Heart left ventricle (tissue), 16 donors: ENCODE measurements around the gene MPLKIP. TPM values are rescaled to one million over a fixed set of nuclear protein-coding genes. Genes with fewer than 3 reads are reported as not detected.
"Not testable (repeated sequence)": the region's sequence is repeated elsewhere in the genome, so short reads cannot be mapped to it uniquely, and the experiment has no call there.

Experiments used
- ATAC-seq, 4 donors: fragments of 200-7000 bp; cut with Tn5 transposase; one replicate each; pipeline ENCODE4 v1.9.1; 2020 to 2022; ENCODE audit warnings: moderate library complexity in 4 of 4, mild to moderate bottlenecking in 3 of 4, moderate number of reproducible peaks in 1 of 4
- DNase-seq, 5 donors: peaks; one replicate each; pipeline ENCODE4 v3.0.0-alpha.2; 2020
- H3K27ac ChIP-seq, 12 donors: fragments of 200-600 bp; sonication (generic) in 4 of 12; one replicate each; pipeline versions ENCODE4 v1.5.0 to v1.8.0; 2016 to 2022; ENCODE audit warnings: mild to moderate bottlenecking in 2 of 12
- H3K27me3 ChIP-seq, 9 donors: fragments of 200-600 bp; sonication (generic) in 2 of 9; one replicate each; pipeline versions ENCODE4 v1.5.1 to v1.8.0; 2016 to 2022; ENCODE audit warnings: mild to moderate bottlenecking in 3 of 9
- H3K36me3 ChIP-seq, 9 donors: fragments of 200-600 bp; sonication (generic) in 2 of 9; one replicate each; pipeline versions ENCODE4 v1.5.0 to v1.8.0; 2018 to 2022; ENCODE audit warnings: mild to moderate bottlenecking in 2 of 9
- H3K4me1 ChIP-seq, 12 donors: fragments of 200-600 bp; sonication (generic) in 4 of 12; one replicate each; pipeline versions ENCODE4 v1.5.0 to v1.8.0; 2016 to 2022; ENCODE audit warnings: mild to moderate bottlenecking in 3 of 12
- H3K4me3 ChIP-seq, 12 donors: fragments of 200-600 bp; sonication (generic) in 4 of 12; one replicate each; pipeline versions ENCODE4 v1.5.0 to v1.8.0; 2017 to 2022; ENCODE audit warnings: mild to moderate bottlenecking in 9 of 12, moderate library complexity in 4 of 12
- H3K9me3 ChIP-seq, 12 donors: fragments of 200-600 bp; sonication (generic) in 4 of 12; one replicate each; pipeline versions ENCODE4 v1.5.0 to v1.8.0; 2016 to 2022; ENCODE audit warnings: mild to moderate bottlenecking in 1 of 12
- POLR2A ChIP-seq, 2 donors: fragments of 450-650 bp; IDR thresholded peaks; one replicate each; pipeline ENCODE4 v1.6.1; 2017; ENCODE audit warnings: antibody characterized with exemption in 2 of 2, mild to moderate bottlenecking in 2 of 2, moderate library complexity in 2 of 2
- WGBS, 4 donors: extraction: QIAGEN DNeasy Blood & Tissue Kit in 2 of 4; methylation state at CpG; one replicate each; pipeline versions ENCODE4 v1.1.5 to v1.1.7; 2013 to 2018; 5-methylcytosine and 5-hydroxymethylcytosine counted together
- intact Hi-C, 10 donors: fragments of 100-400 bp; cut with DNase I; formaldehyde crosslinking; loops; one replicate each; pipeline versions ENCODE4 v1.11.1 to v1.14.2; 2022
- polyA plus RNA-seq, 2 donors: library from polyadenylated mRNA; stranded (reverse); fragments of 200-250 nt; gene quantifications; one replicate each; pipeline ENCODE4 v1.2.3, GENCODE V29; 2013
- total RNA-seq, 9 donors: library from RNA; depleted of rRNA in 2 of 9; stranded (reverse); fragments of >200 nt in 2 of 9; fragmentation: NEBNext Ultra II Directional in 3 of 9; extraction: Animal tissue kit (Norgen Biotek cat#: 25700) in 3 of 9; gene quantifications; one replicate each; pipeline versions ENCODE4 v1.1.0 to v1.2.4, GENCODE V29; 2016 to 2023
- TF ChIP-seq, protein P1 (sequence below), 12 donors: fragments of 200-600 bp; sonication (generic) in 4 of 12; IDR thresholded peaks; one replicate each; pipeline versions ENCODE4 v1.5.0 to v1.8.0; 2018 to 2022; ENCODE audit warnings: antibody characterized with exemption in 12 of 12, mild to moderate bottlenecking in 5 of 12
- donor health status: ischemic (EF 13 %, LVEDD 7.1; RV severe dilation, severe dysfunction).
- donor health status: healthy with polysubstance abuse.
- donor health status: DM: no; HTN: yes; CAD: no.
- donor health status: DM: no; HTN: no; CAD: no.
- donor health status: ischemic (EF 25% LVEDD 6.9; RV normal size, moderate dysfunction).
- donor health status: ischemic (EF 25% LVEDD 5.7; RV mildly dilated, moderate dysfunction).
- donor health status: healthy.
- donor health status: DM: yes; HTN: yes; CAD: no.
- donor health status: ischemic (EF 35%, LVEDD 5.7; RV mildly dilated, moderate dysfunction).
- donor health status: nonischemic (EF 11% LVEDD 7.7; RV severe dilation, severe dysfunction).
- donor health status: DM: yes; HTN: yes; CAD: no.
- donor health status: PGD.
- donor health status: ischemic (EF 29% LVEDD 5.4; RV normal size, mild dysfunction).
- donor health status: nonischemic (EF 23%, LVEDD 6.1; RV moderate dilation, normal function).

The MPLKIP gene
- total and polyA plus RNA-seq, 11 donors: 12.0 to 25.6 (median 17.4) TPM

DNA sequence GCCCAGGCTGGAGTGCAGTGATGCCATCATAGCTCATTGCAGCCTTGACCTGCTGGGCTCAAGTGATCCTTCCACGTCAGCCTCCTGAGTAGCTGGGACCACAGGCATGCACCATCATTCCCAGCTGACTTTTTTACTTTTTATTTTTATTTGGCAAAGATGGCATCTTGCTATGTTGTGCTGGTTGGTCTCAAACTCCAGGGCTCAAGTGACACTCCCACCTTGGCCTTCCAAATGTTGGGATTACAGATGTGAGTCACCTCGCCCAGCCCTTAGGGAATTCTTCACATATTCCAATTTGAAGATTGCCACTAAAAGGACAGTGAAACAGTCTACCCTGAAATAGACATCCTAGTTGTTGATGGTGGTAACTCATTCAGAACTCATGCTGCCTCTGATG is 28.1 kb upstream of the MPLKIP start:
- 83 to 93% (median 88%) methylated on average over 2 of the region's 2 CpGs for WGBS, 4 donors
- Histone ChIP-seq H3K9me3 (no peaks in the 10 kb centered on the region), H3K27me3 (no peaks in the 10 kb centered on the region), H3K4me3 (no peak overlapping the region), H3K27ac (no peak overlapping the region), H3K4me1 (no peaks in the 10 kb centered on the region), H3K36me3 (no peaks in the 10 kb centered on the region)
- TF ChIP-seq, protein P1, sequence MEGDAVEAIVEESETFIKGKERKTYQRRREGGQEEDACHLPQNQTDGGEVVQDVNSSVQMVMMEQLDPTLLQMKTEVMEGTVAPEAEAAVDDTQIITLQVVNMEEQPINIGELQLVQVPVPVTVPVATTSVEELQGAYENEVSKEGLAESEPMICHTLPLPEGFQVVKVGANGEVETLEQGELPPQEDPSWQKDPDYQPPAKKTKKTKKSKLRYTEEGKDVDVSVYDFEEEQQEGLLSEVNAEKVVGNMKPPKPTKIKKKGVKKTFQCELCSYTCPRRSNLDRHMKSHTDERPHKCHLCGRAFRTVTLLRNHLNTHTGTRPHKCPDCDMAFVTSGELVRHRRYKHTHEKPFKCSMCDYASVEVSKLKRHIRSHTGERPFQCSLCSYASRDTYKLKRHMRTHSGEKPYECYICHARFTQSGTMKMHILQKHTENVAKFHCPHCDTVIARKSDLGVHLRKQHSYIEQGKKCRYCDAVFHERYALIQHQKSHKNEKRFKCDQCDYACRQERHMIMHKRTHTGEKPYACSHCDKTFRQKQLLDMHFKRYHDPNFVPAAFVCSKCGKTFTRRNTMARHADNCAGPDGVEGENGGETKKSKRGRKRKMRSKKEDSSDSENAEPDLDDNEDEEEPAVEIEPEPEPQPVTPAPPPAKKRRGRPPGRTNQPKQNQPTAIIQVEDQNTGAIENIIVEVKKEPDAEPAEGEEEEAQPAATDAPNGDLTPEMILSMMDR (IDR thresholded peaks at IDR 0.05): no peak
- no peak for TF ChIP-seq POLR2A (IDR thresholded peaks at IDR 0.05)
- no peak for DNase-seq
- intact Hi-C loops: no loop called here
- no peak for ATAC-seq

DNA sequence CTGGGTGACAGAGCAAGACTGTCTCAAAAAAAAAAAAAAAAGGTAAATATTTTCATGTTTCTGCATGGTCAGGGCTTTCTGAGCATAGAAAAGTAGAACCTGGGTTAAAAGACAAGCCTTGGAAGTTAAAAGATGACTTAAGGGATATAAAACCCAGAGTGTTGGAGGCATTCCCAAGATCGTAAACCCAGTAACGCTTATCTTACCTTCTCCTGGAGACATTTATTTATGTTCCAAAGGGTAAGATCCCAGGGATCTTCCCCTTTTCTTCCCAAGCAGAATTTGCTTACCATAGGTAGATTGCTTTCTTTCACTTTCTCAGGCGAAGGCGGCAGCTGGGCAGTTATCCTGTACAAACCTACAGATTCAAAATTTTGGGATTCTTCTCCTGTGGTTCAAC is 22.6 kb upstream of the MPLKIP start:
- ATAC-seq: no peak
- WGBS, 4 donors: 88 to 97% (median 91%) methylated on average over 4 of the region's 4 CpGs
- TF ChIP-seq POLR2A (IDR thresholded peaks at IDR 0.05): no peak
- TF ChIP-seq, protein P1 (IDR thresholded peaks at IDR 0.05): no peak

DNA sequence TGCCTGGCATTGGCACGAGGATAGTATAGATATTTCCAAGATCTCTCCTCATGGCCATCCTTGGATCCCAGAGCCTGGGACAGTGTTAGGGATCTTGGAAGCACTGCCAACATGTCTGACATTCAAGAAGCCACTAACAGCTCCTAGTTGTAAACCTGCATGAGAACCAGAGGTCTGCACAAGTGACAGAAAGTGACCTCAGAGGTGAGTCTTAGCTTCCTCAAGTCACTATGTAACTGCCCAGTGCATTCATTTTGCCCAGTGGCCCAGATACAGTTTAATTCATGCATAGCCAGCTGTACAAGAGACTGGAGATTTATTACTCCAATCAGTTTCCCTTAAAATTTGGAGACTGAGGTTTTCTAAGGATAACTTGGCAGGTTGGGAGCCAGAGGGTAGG is 17.1 kb upstream of the MPLKIP start:
- H3K4me3 ChIP-seq: no peak overlapping the region
- 67 to 93% (median 85%) methylated on average over 1 of the region's 1 CpG for WGBS, 4 donors
- no peak for ATAC-seq

More for the DNA sequence above, 22.6 kb upstream of the MPLKIP start:
- DNase-seq: no peak
- intact Hi-C loops: loop anchor here in 1 of 10 donors (10.0 kb wide), 2 partner anchors 58 to 62 kb away; no protein-coding TSS in a partner anchor
- Histone ChIP-seq H3K36me3 (no peaks in the 10 kb centered on the region), H3K27me3 (no peaks in the 10 kb centered on the region), H3K4me1 (no peaks in the 10 kb centered on the region), H3K27ac (no peak overlapping the region), H3K9me3 (no peaks in the 10 kb centered on the region), H3K4me3 (no peak overlapping the region)

DNA sequence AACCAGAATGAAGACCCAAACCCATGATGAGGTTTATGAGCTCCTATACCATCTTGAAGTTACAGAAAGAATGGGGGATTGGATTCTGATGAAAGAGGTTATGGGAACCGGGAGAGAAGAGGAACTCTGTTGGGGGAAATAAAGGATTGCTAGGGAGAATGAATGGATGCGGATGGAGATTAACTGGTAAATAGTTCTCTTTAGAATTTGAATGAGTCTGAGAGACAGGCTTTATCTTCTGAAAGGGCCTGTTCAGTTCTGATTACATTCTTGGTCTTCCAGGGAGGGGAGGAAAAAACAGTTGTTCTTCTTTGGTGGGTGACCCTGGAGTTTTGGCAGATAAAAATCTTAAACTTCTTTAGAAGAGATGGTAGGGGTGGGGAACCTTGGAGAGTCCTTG is 14.2 kb upstream of the MPLKIP start:
- no peaks in the 10 kb centered on the region for H3K27me3 ChIP-seq
- no peak for TF ChIP-seq POLR2A (IDR thresholded peaks at IDR 0.05)
- TF ChIP-seq, protein P1 (IDR thresholded peaks at IDR 0.05): no peak
- intact Hi-C loops: no loop called here
- WGBS, 4 donors: 85 to 92% (median 86%) methylated on average over 2 of the region's 2 CpGs
- H3K9me3 ChIP-seq: no peaks in the 10 kb centered on the region
- ATAC-seq (no peak), DNase-seq (no peak)
- no peak overlapping the region for H3K27ac ChIP-seq
- no peaks in the 10 kb centered on the region for H3K36me3 ChIP-seq
- no peak overlapping the region for H3K4me3 ChIP-seq
- H3K4me1 ChIP-seq: no peaks in the 10 kb centered on the region

More for the DNA sequence above, 17.1 kb upstream of the MPLKIP start:
- TF ChIP-seq POLR2A (IDR thresholded peaks at IDR 0.05): no peak
- TF ChIP-seq, protein P1 (IDR thresholded peaks at IDR 0.05): no peak
- Histone ChIP-seq H3K27ac (no peak overlapping the region), H3K27me3 (no peaks in the 10 kb centered on the region), H3K36me3 (no peaks in the 10 kb centered on the region), H3K4me1 (no peaks in the 10 kb centered on the region), H3K9me3 (no peaks in the 10 kb centered on the region)
- no peak for DNase-seq
- intact Hi-C loops: loop anchor here in 1 of 10 donors (10.0 kb wide), 2 partner anchors 57 to 63 kb away; no protein-coding TSS in a partner anchor

DNA sequence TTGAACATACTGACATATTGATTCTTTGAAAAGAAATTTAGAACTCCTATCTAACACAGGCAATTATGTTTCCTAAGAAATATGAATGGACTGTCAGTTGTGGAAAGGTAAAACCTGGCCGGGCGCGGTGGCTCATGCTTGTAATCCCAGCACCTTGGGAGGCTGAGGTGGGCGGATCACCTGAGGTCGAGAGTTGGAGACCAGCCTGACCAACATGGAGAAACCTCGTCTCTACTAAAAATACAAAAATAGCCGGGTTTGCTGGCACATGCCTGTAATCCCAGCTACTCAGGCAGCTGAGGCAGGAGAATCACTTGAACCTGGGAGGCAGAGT is 13.8 kb upstream of the MPLKIP start:
- ATAC-seq: not testable (repeated sequence)

More for the DNA sequence above, 13.8 kb upstream of the MPLKIP start:
- H3K27ac ChIP-seq, H3K9me3 ChIP-seq, H3K36me3 ChIP-seq, H3K27me3 ChIP-seq, DNase-seq, H3K4me1 ChIP-seq, intact Hi-C loops, H3K4me3 ChIP-seq: not testable (repeated sequence)
- 89 to 94% (median 92%) methylated on average over 7 of the region's 7 CpGs for WGBS, 4 donors
